ENCODE data around the gene EME1. TPM values are rescaled to one million over a fixed set of nuclear protein-coding genes. Genes with fewer than 3 reads are reported as not detected.

The EME1 gene
- total and polyA plus RNA-seq, 2 of the 13 experiments (the other 11 are each of a cell fraction or from before 2014, with no cell fraction given), result 20.7 to 24.6 TPM

- Histone ChIP-seq H4K20me1 (ENCODE audit: insufficient read depth, low read length) (peaks cover 15% of the 10 kb centered on the region; the same call in 1 of the 2 replicates), H3K9ac (ENCODE audit: insufficient read depth, low read depth, low read length) (no peak overlapping the region), H3K36me3 (replicated peaks in 1 of 2; ENCODE audit: control insufficient read depth in 1 of 2, insufficient read depth in 2 of 2, low read length in 2 of 2) (peaks cover 35 to 60% of the 10 kb centered on the region in 2 experiments), H2AFZ (ENCODE audit: low read length) (no peak overlapping the region), H3K4me2 (ENCODE audit: low read depth, low read length) (no peak overlapping the region), H3K27me3 (ENCODE audit: control insufficient read depth in 1 of 2, insufficient read depth in 2 of 2, low read length in 2 of 2) (peaks cover 0 to 3% of the 10 kb centered on the region in 2 experiments; a peak in 1 of 5 replicates), H3K4me3 (replicated peaks in 1 of 3; ENCODE audit: insufficient read depth in 1 of 3, low read depth in 2 of 3, low read length in 3 of 3) (no peak overlapping the region), H3K79me2 (ENCODE audit: insufficient read depth, low read length) (peaks cover 48% of the 10 kb centered on the region), H3K9me3 (ENCODE audit: low read length) (no peaks in the 10 kb centered on the region), H3K27ac (ENCODE audit: extremely low read length, insufficient read depth, low read length) (no peak overlapping the region), H3K4me1 (ENCODE audit: insufficient read depth, low read length) (peaks cover 27% of the 10 kb centered on the region)
- 97% methylated on average over 5 of the region's 5 CpGs for WGBS (ENCODE audit: low lambda C conversion rate)
- POLR2A ChIA-PET, result no interaction called here
- in situ Hi-C loops (cut with HindIII; ENCODE audit: extremely low pct_ligation_motif_present, low pct_unique_long_range_greater_than_20kb) (no loop called here), intact Hi-C loops (cut with micrococcal nuclease; ENCODE audit: unreplicated experiment) (no loop called here)
- ATAC-seq, result no peak
- CTCF ChIA-PET (ENCODE audit: low intra/inter-chr PET ratio, low total read pairs), result no interaction called here
- no peak for FAIRE-seq
- DNase-seq (ENCODE audit: low spot score), result no peak
- TF ChIP-seq SRF (IDR thresholded peaks at IDR 0.05; ENCODE audit: low read depth, low read length) (no peak), ZNF121 (CRISPR knock-in tag; IDR thresholded peaks at IDR 0.05) (peak; percentile 70)
- no TSS peak for BruUV-seq (replicated peaks)
These were observed 20.7 kb downstream of the EME1 start for GRCh38 chr17:50393700-50394099.

- Histone ChIP-seq H3K9me3 (ENCODE audit: low read length) (peaks cover 4% of the 10 kb centered on the region; the same call in 1 of the 2 replicates), H3K36me3 (replicated peaks in 1 of 2; ENCODE audit: control insufficient read depth in 1 of 2, insufficient read depth in 2 of 2, low read length in 2 of 2) (peaks cover 35 to 50% of the 10 kb centered on the region in 2 experiments), H3K4me1 (ENCODE audit: insufficient read depth, low read length) (peaks cover 27% of the 10 kb centered on the region), H3K4me3 (replicated peaks in 1 of 3; ENCODE audit: insufficient read depth in 1 of 3, low read depth in 2 of 3, low read length in 3 of 3) (no peak overlapping the region), H4K20me1 (ENCODE audit: insufficient read depth, low read length) (peaks cover 15% of the 10 kb centered on the region; the same call in 1 of the 2 replicates), H3K4me2 (ENCODE audit: low read depth, low read length) (peak overlapping the region; percentile 95), H3K27ac (ENCODE audit: extremely low read length, insufficient read depth, low read length) (no peak overlapping the region), H3K79me2 (ENCODE audit: insufficient read depth, low read length) (peaks cover 47% of the 10 kb centered on the region), H2AFZ (ENCODE audit: low read length) (no peak overlapping the region), H3K27me3 (ENCODE audit: control insufficient read depth in 1 of 2, insufficient read depth in 2 of 2, low read length in 2 of 2) (peaks cover 0 to 3% of the 10 kb centered on the region in 2 experiments; a peak in 1 of 5 replicates), H3K9ac (ENCODE audit: insufficient read depth, low read depth, low read length) (0 out of 2 replicates have a peak overlapping the region, but pooled peaks have one; percentile 9)
- POLR2A ChIA-PET, result no interaction called here
- FAIRE-seq (peak; percentile 37), DNase-seq (ENCODE audit: low spot score) (no peak), ATAC-seq (no peak)
- TF ChIP-seq RNF2 (conservative IDR thresholded peaks at IDR 0.05; ENCODE audit: low read depth) (no peak), BCLAF1 (IDR thresholded peaks at IDR 0.05) (no peak), ZNF850 (CRISPR knock-in tag; conservative IDR thresholded peaks at IDR 0.05) (no peak), NRL (CRISPR knock-in tag; IDR thresholded peaks at IDR 0.05; ENCODE audit: borderline replicate concordance) (no peak), HMG20B (CRISPR knock-in tag; conservative IDR thresholded peaks at IDR 0.05) (no peak), FOXC1 (CRISPR knock-in tag; IDR thresholded peaks at IDR 0.05; ENCODE audit: borderline replicate concordance) (no peak)
- in situ Hi-C loops (cut with HindIII; ENCODE audit: extremely low pct_ligation_motif_present, low pct_unique_long_range_greater_than_20kb) (loop anchor here (5.0 kb wide), 1 partner anchor 83 kb away; the partner anchor contains the start of gene RSAD1), intact Hi-C loops (cut with micrococcal nuclease; ENCODE audit: unreplicated experiment) (no loop called here)
- no TSS peak for BruUV-seq (replicated peaks)
- WGBS (ENCODE audit: low lambda C conversion rate), result 81% methylated on average over 3 of the region's 3 CpGs
- CTCF ChIA-PET (ENCODE audit: low intra/inter-chr PET ratio, low total read pairs), result no interaction called here
These were observed 21.7 kb downstream of the EME1 start for GRCh38 chr17:50394711-50395110.
